Liver (tissue), 9 donors: ENCODE results near the gene PHIP. TPM values are rescaled to one million over a fixed set of nuclear protein-coding genes. Genes with fewer than 3 reads are reported as not detected.

Experiments
- DNase-seq: peaks from one replicate; pipeline ENCODE4 v3.0.0-alpha.2; 2017; ENCODE audit warnings: low spot score
- H3K27ac ChIP-seq, 2 donors: one replicate each; pipeline ENCODE4 v1.7.0; 2013; ENCODE audit warnings: inconsistent platforms in 2 of 2, low read length in 2 of 2, control low read depth in 1 of 2, low read depth in 1 of 2, mild to moderate bottlenecking in 1 of 2
- H3K27me3 ChIP-seq, 4 donors: one replicate each; pipeline versions ENCODE4 v1.6.1 to v1.7.0; 2013; ENCODE audit warnings: low read length in 3 of 4, inconsistent platforms in 1 of 4, mild to moderate bottlenecking in 1 of 4, moderate library complexity in 1 of 4; ENCODE audit not compliant: control insufficient read depth in 4 of 4, insufficient read depth in 4 of 4
- H3K36me3 ChIP-seq, 4 donors: one replicate each; pipeline versions ENCODE4 v1.6.1 to v1.7.0; 2013; ENCODE audit warnings: low read length in 3 of 4, mild to moderate bottlenecking in 3 of 4, low read depth in 1 of 4, moderate library complexity in 1 of 4; ENCODE audit not compliant: control insufficient read depth in 4 of 4, insufficient read depth in 3 of 4
- H3K4me1 ChIP-seq, 4 donors: one replicate each; pipeline versions ENCODE4 v1.6.1 to v1.7.0; 2013; ENCODE audit warnings: low read length in 3 of 4, mild to moderate bottlenecking in 3 of 4, moderate library complexity in 1 of 4; ENCODE audit not compliant: control insufficient read depth in 4 of 4, insufficient read depth in 4 of 4
- H3K4me3 ChIP-seq, 3 donors: one replicate each; pipeline versions ENCODE4 v1.6.1 to v1.7.0; 2013; ENCODE audit warnings: low read length in 3 of 3, control low read depth in 1 of 3, low read depth in 1 of 3, mild to moderate bottlenecking in 1 of 3
- H3K9ac ChIP-seq, 2 donors: one replicate each; pipeline ENCODE4 v1.7.0; 2013; ENCODE audit warnings: low read length in 2 of 2, mild to moderate bottlenecking in 2 of 2, moderate library complexity in 2 of 2, control low read depth in 1 of 2, low read depth in 1 of 2
- H3K9me3 ChIP-seq, 4 donors: one replicate each; pipeline versions ENCODE4 v1.6.1 to v1.7.0; 2013; ENCODE audit warnings: low read length in 3 of 4; ENCODE audit not compliant: control insufficient read depth in 4 of 4
- ATF3 ChIP-seq: IDR thresholded peaks from 2 replicates; pipeline ENCODE4 v1.6.1; 2016; ENCODE audit warnings: antibody characterized with exemption
- CTCF ChIP-seq: fragments of 150-350 bp; IDR thresholded peaks from 2 replicates; pipeline ENCODE4 v1.5.1; 2017; ENCODE audit warnings: improper control_type of control experiment, low read depth, low read length; ENCODE audit not compliant: missing input control
- EGR1 ChIP-seq, 2 donors: IDR thresholded peaks; 2 replicates each; pipeline ENCODE4 v1.6.1; 2016 to 2018; ENCODE audit warnings: antibody characterized with exemption in 2 of 2, low read depth in 2 of 2
- FOXA1 ChIP-seq: IDR thresholded peaks from 2 replicates; pipeline ENCODE4 v1.6.1; 2016; ENCODE audit warnings: antibody characterized with exemption
- FOXA2 ChIP-seq: IDR thresholded peaks from 2 replicates; pipeline ENCODE4 v1.6.1; 2016; ENCODE audit warnings: antibody characterized with exemption
- GABPA ChIP-seq, 2 donors: IDR thresholded peaks in 1 of 2; conservative IDR thresholded peaks in 1 of 2; 2 replicates each; pipeline ENCODE4 v1.6.1; 2016; ENCODE audit warnings: antibody characterized with exemption in 2 of 2, mild to moderate bottlenecking in 1 of 2, moderate library complexity in 1 of 2
- HNF4A ChIP-seq, 2 donors: conservative IDR thresholded peaks; 2 replicates each; pipeline ENCODE4 v1.6.1; 2016; ENCODE audit warnings: antibody characterized with exemption in 2 of 2, mild to moderate bottlenecking in 2 of 2
- HNF4G ChIP-seq: IDR thresholded peaks from 2 replicates; pipeline ENCODE4 v1.6.1; 2016; ENCODE audit warnings: antibody characterized with exemption
- JUND ChIP-seq, 2 donors: IDR thresholded peaks; 2 replicates each; pipeline ENCODE4 v1.6.1; 2016; ENCODE audit warnings: antibody characterized with exemption in 2 of 2
- MAX ChIP-seq: IDR thresholded peaks from 2 replicates; pipeline ENCODE4 v1.6.1; 2016; ENCODE audit warnings: antibody characterized with exemption
- NR2F2 ChIP-seq: IDR thresholded peaks from 2 replicates; pipeline ENCODE4 v1.6.1; 2016; ENCODE audit warnings: antibody characterized with exemption
- RAD21 ChIP-seq, 2 donors: IDR thresholded peaks; 2 replicates each; pipeline ENCODE4 v1.6.1; 2016; ENCODE audit warnings: antibody characterized with exemption in 2 of 2, mild to moderate bottlenecking in 2 of 2
- REST ChIP-seq: IDR thresholded peaks from 2 replicates; pipeline ENCODE4 v1.6.1; 2016; ENCODE audit warnings: antibody characterized with exemption, mild to moderate bottlenecking
- RXRA ChIP-seq, 2 donors: IDR thresholded peaks; 2 replicates each; pipeline ENCODE4 v1.6.1; 2017 to 2018; ENCODE audit warnings: antibody characterized with exemption in 2 of 2, mild to moderate bottlenecking in 1 of 2
- SP1 ChIP-seq: IDR thresholded peaks from 2 replicates; pipeline ENCODE4 v1.6.1; 2018; ENCODE audit warnings: antibody characterized with exemption, mild to moderate bottlenecking
- TAF1 ChIP-seq: conservative IDR thresholded peaks from 2 replicates; pipeline ENCODE4 v1.6.1; 2016; ENCODE audit warnings: antibody characterized with exemption, mild to moderate bottlenecking
- YY1 ChIP-seq: IDR thresholded peaks from 2 replicates; pipeline ENCODE4 v1.6.1; 2016; ENCODE audit warnings: antibody characterized with exemption, mild to moderate bottlenecking
- ZBTB33 ChIP-seq: IDR thresholded peaks from 2 replicates; pipeline ENCODE4 v1.6.1; 2016; ENCODE audit warnings: antibody characterized with exemption
- WGBS: extraction: QIAGEN DNeasy Blood & Tissue Kit; methylation state at CpG from one replicate; pipeline ENCODE4 v1.1.7; 2013; 5-methylcytosine and 5-hydroxymethylcytosine counted together
- polyA plus RNA-seq, 2 donors: library from polyadenylated mRNA; stranded (reverse) in 1 of 2; unstranded in 1 of 2; fragments of 200-250 nt in 1 of 2; fragments of >200 nt in 1 of 2; fragmentation: Nextera tagmentation in 1 of 2; extraction: Ambion mirVana in 1 of 2; gene quantifications; one replicate each; pipeline versions ENCODE4 v1.2.1 to v1.2.3, GENCODE V29; 2013 to 2015
- total RNA-seq, 2 donors: library from RNA; depleted of rRNA; stranded (reverse); fragments of >200 nt; gene quantifications; one replicate each; pipeline ENCODE4 v1.2.3, GENCODE V29; 2014
- donor health status: healthy.
- donor health status: healthy.
- donor health status: healthy.
- donor health status: healthy.
- donor health status: healthy.

Gene PHIP
- total and polyA plus RNA-seq, 4 donors: 1.6 to 22.4 (median 9.4) TPM

- no peak for TF ChIP-seq CTCF
- no peak for TF ChIP-seq FOXA1
- TF ChIP-seq RXRA (IDR thresholded peaks at IDR 0.05): no peak
- no peak for TF ChIP-seq REST
- TF ChIP-seq HNF4G: no peak
- TF ChIP-seq ATF3: no peak
- TF ChIP-seq MAX: no peak
- TF ChIP-seq SP1: no peak
- no peak for TF ChIP-seq ZBTB33
- no peak for TF ChIP-seq NR2F2
- TF ChIP-seq FOXA2: no peak
- no peak for TF ChIP-seq YY1
- no peak for TF ChIP-seq JUND (IDR thresholded peaks at IDR 0.05)
- no peak for TF ChIP-seq RAD21 (IDR thresholded peaks at IDR 0.05)
- TF ChIP-seq HNF4A (conservative IDR thresholded peaks at IDR 0.05): no peak
- no peak for TF ChIP-seq EGR1 (IDR thresholded peaks at IDR 0.05; ENCODE audit: low read depth in 2 of 2)
- no peak for TF ChIP-seq TAF1
- TF ChIP-seq GABPA (IDR thresholded peaks at IDR 0.05 in 1 of 2, conservative IDR thresholded peaks at IDR 0.05 in 1 of 2): no peak
- Histone ChIP-seq H3K4me3 (no peak overlapping the region), H3K9ac (no peak overlapping the region), H3K27me3 (no peaks in the 10 kb centered on the region), H3K36me3 (peaks cover 0 to 15% (median 6%) of the 10 kb centered on the region in 4 donors), H3K27ac (no peak overlapping the region), H3K4me1 (no peaks in the 10 kb centered on the region), H3K9me3 (no peaks in the 10 kb centered on the region)
- WGBS: 81% methylated on average over 3 of the region's 3 CpGs
- no peak for DNase-seq
These were observed 46.0 kb downstream of the PHIP start for GRCh38 chr6:79031821-79032590.
